ENCODE results near the gene SAMD4A.

SAMD4A gene

GRCh38 chr14:54629635-54630360, 62.9 kb downstream of the SAMD4A start:
- H3K36me3 ChIP-seq (ENCODE audit: control insufficient read depth in 1 of 2, insufficient read depth in 2 of 2, low read length in 2 of 2) = peaks cover 0 to 2% of the 10 kb centered on the region in 2 experiments
- H2BK120ac ChIP-seq (ENCODE audit: insufficient read depth, low read length, poor library complexity) = no peak overlapping the region
- H3K4ac ChIP-seq (ENCODE audit: low read depth, low read length) = no peak overlapping the region
- no peak overlapping the region for H3K9ac ChIP-seq (ENCODE audit: low read length)
- H2AK5ac ChIP-seq (ENCODE audit: low read length) = no peak overlapping the region
- no peak overlapping the region for H4K91ac ChIP-seq (ENCODE audit: low read depth, low read length)
- no peak overlapping the region for H3K23ac ChIP-seq (ENCODE audit: low read length)
- no peak overlapping the region for H4K12ac ChIP-seq (ENCODE audit: low read depth, low read length)
- no peak overlapping the region for H2BK5ac ChIP-seq (ENCODE audit: low read depth, low read length, poor library complexity)
- H3K27ac ChIP-seq (ENCODE audit: low read depth, low read length) = no peak overlapping the region
- H3K4me3 ChIP-seq (ENCODE audit: low read depth, low read length) = no peak overlapping the region
- no peak for DNase-seq
- no peak overlapping the region for H4K8ac ChIP-seq (ENCODE audit: low read depth, low read length)
- no peaks in the 10 kb centered on the region for H3K79me1 ChIP-seq (ENCODE audit: low read length)
- no peak overlapping the region for H3K14ac ChIP-seq (ENCODE audit: low read length)
- H3K18ac ChIP-seq (ENCODE audit: low read length) = no peak overlapping the region
- no peak overlapping the region for H2BK12ac ChIP-seq (ENCODE audit: low read length)
- H3K4me2 ChIP-seq (ENCODE audit: low read length) = no peak overlapping the region
- H3K4me1 ChIP-seq (ENCODE audit: control insufficient read depth in 1 of 2, insufficient read depth in 2 of 2, low read length in 2 of 2) = peaks cover 0 to 10% of the 10 kb centered on the region in 2 experiments
- WGBS (ENCODE audit: extremely low coverage, insufficient coverage, insufficient read length) = no CpG with 5 or more reads among the region's 3 CpGs
- H3K27me3 ChIP-seq (ENCODE audit: insufficient read depth, low read length) = no peaks in the 10 kb centered on the region
- peaks cover 1% of the 10 kb centered on the region for H3K79me2 ChIP-seq (ENCODE audit: control insufficient read depth, insufficient read depth, low read length, poor library complexity)
- H2AFZ ChIP-seq (ENCODE audit: insufficient read depth, low read length, poor library complexity) = no peak overlapping the region
- no peaks in the 10 kb centered on the region for H3K9me3 ChIP-seq (ENCODE audit: insufficient read depth, low read depth, low read length)

- Histone ChIP-seq H3K4me3 (ENCODE audit: low read depth, low read length) (no peak overlapping the region), H3K4ac (ENCODE audit: low read depth, low read length) (peak overlapping the region; percentile 27), H3K9me3 (ENCODE audit: insufficient read depth, low read depth, low read length) (no peaks in the 10 kb centered on the region), H3K27me3 (ENCODE audit: insufficient read depth, low read length) (no peaks in the 10 kb centered on the region), H4K91ac (ENCODE audit: low read depth, low read length) (no peak overlapping the region), H3K9ac (ENCODE audit: low read length) (no peak overlapping the region), H2AK5ac (ENCODE audit: low read length) (no peak overlapping the region), H3K79me1 (ENCODE audit: low read length) (no peaks in the 10 kb centered on the region), H4K12ac (ENCODE audit: low read depth, low read length) (no peak overlapping the region), H3K23ac (ENCODE audit: low read length) (no peak overlapping the region), H3K27ac (ENCODE audit: low read depth, low read length) (no peak overlapping the region), H3K79me2 (ENCODE audit: control insufficient read depth, insufficient read depth, low read length, poor library complexity) (peaks cover 1% of the 10 kb centered on the region), H3K4me2 (ENCODE audit: low read length) (no peak overlapping the region), H3K36me3 (ENCODE audit: control insufficient read depth in 1 of 2, insufficient read depth in 2 of 2, low read length in 2 of 2) (peaks cover 0 to 2% of the 10 kb centered on the region in 2 experiments), H3K14ac (ENCODE audit: low read length) (no peak overlapping the region), H4K8ac (ENCODE audit: low read depth, low read length) (no peak overlapping the region), H2BK12ac (ENCODE audit: low read length) (no peak overlapping the region), H3K4me1 (ENCODE audit: control insufficient read depth in 1 of 2, insufficient read depth in 2 of 2, low read length in 2 of 2) (peaks cover 0 to 5% of the 10 kb centered on the region in 2 experiments), H2BK120ac (ENCODE audit: insufficient read depth, low read length, poor library complexity) (no peak overlapping the region), H3K18ac (ENCODE audit: low read length) (peak overlapping the region; percentile 49), H2AFZ (ENCODE audit: insufficient read depth, low read length, poor library complexity) (no peak overlapping the region), H2BK5ac (ENCODE audit: low read depth, low read length, poor library complexity) (no peak overlapping the region)
- no peak for DNase-seq
- no CpG with 5 or more reads among the region's 1 CpG for WGBS (ENCODE audit: extremely low coverage, insufficient coverage, insufficient read length)
Observed at GRCh38 chr14:54631016-54631415, 64.1 kb downstream of the SAMD4A start.

- no peak overlapping the region for H3K4me3 ChIP-seq (ENCODE audit: low read depth, low read length)
- H4K8ac ChIP-seq (ENCODE audit: low read depth, low read length) = no peak overlapping the region
- H3K23ac ChIP-seq (ENCODE audit: low read length) = no peak overlapping the region
- no peak overlapping the region for H4K12ac ChIP-seq (ENCODE audit: low read depth, low read length)
- no peak overlapping the region for H3K14ac ChIP-seq (ENCODE audit: low read length)
- H3K27ac ChIP-seq (ENCODE audit: low read depth, low read length) = no peak overlapping the region
- no peak overlapping the region for H2BK5ac ChIP-seq (ENCODE audit: low read depth, low read length, poor library complexity)
- no peak overlapping the region for H3K9ac ChIP-seq (ENCODE audit: low read length)
- no peak overlapping the region for H2BK12ac ChIP-seq (ENCODE audit: low read length)
- H3K79me2 ChIP-seq (ENCODE audit: control insufficient read depth, insufficient read depth, low read length, poor library complexity) = peaks cover 1% of the 10 kb centered on the region
- DNase-seq = peak; percentile 45 to 77
- no peak overlapping the region for H2AFZ ChIP-seq (ENCODE audit: insufficient read depth, low read length, poor library complexity)
- no peak overlapping the region for H3K18ac ChIP-seq (ENCODE audit: low read length)
- no peak overlapping the region for H2AK5ac ChIP-seq (ENCODE audit: low read length)
- no peak overlapping the region for H3K4me2 ChIP-seq (ENCODE audit: low read length)
- no peak overlapping the region for H2BK120ac ChIP-seq (ENCODE audit: insufficient read depth, low read length, poor library complexity)
- no peaks in the 10 kb centered on the region for H3K79me1 ChIP-seq (ENCODE audit: low read length)
- peaks cover 0 to 5% of the 10 kb centered on the region in 2 experiments for H3K4me1 ChIP-seq (ENCODE audit: control insufficient read depth in 1 of 2, insufficient read depth in 2 of 2, low read length in 2 of 2)
- WGBS (ENCODE audit: extremely low coverage, insufficient coverage, insufficient read length) = no CpG with 5 or more reads among the region's 1 CpG
- no peaks in the 10 kb centered on the region for H3K27me3 ChIP-seq (ENCODE audit: insufficient read depth, low read length)
- H3K4ac ChIP-seq (ENCODE audit: low read depth, low read length) = no peak overlapping the region
- H3K9me3 ChIP-seq (ENCODE audit: insufficient read depth, low read depth, low read length) = no peaks in the 10 kb centered on the region
- no peak overlapping the region for H4K91ac ChIP-seq (ENCODE audit: low read depth, low read length)
- H3K36me3 ChIP-seq (ENCODE audit: control insufficient read depth in 1 of 2, insufficient read depth in 2 of 2, low read length in 2 of 2) = peaks cover 0 to 2% of the 10 kb centered on the region in 2 experiments
Observed at GRCh38 chr14:54632452-54632851, 65.5 kb downstream of the SAMD4A start.

DNA sequence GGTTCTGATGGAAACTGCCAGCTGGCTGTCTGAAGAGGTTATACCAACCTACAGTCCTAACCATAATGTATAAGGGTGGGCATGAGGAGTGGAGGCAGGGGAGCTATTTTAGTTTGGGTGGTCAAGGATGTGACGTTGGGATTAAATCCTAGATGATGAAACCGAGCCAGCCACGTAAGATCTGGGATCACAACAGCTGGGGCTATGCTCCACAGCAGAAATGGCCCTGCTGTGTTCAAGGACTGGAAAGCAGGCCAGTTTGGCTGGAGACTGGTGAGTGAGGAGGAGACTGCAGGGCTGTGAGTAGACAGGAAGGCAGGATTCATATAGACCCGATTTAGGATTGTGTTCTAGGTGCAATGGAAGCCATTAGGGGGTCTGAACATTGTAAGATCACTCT, 66.1 kb downstream of the SAMD4A start:
- no peak overlapping the region for H2BK12ac ChIP-seq (ENCODE audit: low read length)
- no peak overlapping the region for H3K14ac ChIP-seq (ENCODE audit: low read length)
- no peak overlapping the region for H3K9ac ChIP-seq (ENCODE audit: low read length)
- no peak overlapping the region for H4K91ac ChIP-seq (ENCODE audit: low read depth, low read length)
- no peak overlapping the region for H3K4ac ChIP-seq (ENCODE audit: low read depth, low read length)
- no peak overlapping the region for H4K12ac ChIP-seq (ENCODE audit: low read depth, low read length)
- no peaks in the 10 kb centered on the region for H3K27me3 ChIP-seq (ENCODE audit: insufficient read depth, low read length)
- H3K27ac ChIP-seq (ENCODE audit: low read depth, low read length) = no peak overlapping the region
- H3K79me1 ChIP-seq (ENCODE audit: low read length) = no peaks in the 10 kb centered on the region
- no peak for DNase-seq
- peaks cover 0 to 2% of the 10 kb centered on the region in 2 experiments for H3K4me1 ChIP-seq (ENCODE audit: control insufficient read depth in 1 of 2, insufficient read depth in 2 of 2, low read length in 2 of 2)
- H4K8ac ChIP-seq (ENCODE audit: low read depth, low read length) = no peak overlapping the region
- H3K18ac ChIP-seq (ENCODE audit: low read length) = no peak overlapping the region
- H3K4me3 ChIP-seq (ENCODE audit: low read depth, low read length) = no peak overlapping the region
- H3K23ac ChIP-seq (ENCODE audit: low read length) = no peak overlapping the region
- H2AK5ac ChIP-seq (ENCODE audit: low read length) = no peak overlapping the region
- WGBS (ENCODE audit: extremely low coverage, insufficient coverage, insufficient read length) = no CpG with 5 or more reads among the region's 4 CpGs
- H2AFZ ChIP-seq (ENCODE audit: insufficient read depth, low read length, poor library complexity) = no peak overlapping the region
- no peak overlapping the region for H2BK120ac ChIP-seq (ENCODE audit: insufficient read depth, low read length, poor library complexity)
- H3K79me2 ChIP-seq (ENCODE audit: control insufficient read depth, insufficient read depth, low read length, poor library complexity) = peaks cover 1% of the 10 kb centered on the region
- H3K36me3 ChIP-seq (ENCODE audit: control insufficient read depth in 1 of 2, insufficient read depth in 2 of 2, low read length in 2 of 2) = peaks cover 0 to 2% of the 10 kb centered on the region in 2 experiments
- no peak overlapping the region for H3K4me2 ChIP-seq (ENCODE audit: low read length)
- no peaks in the 10 kb centered on the region for H3K9me3 ChIP-seq (ENCODE audit: insufficient read depth, low read depth, low read length)
- no peak overlapping the region for H2BK5ac ChIP-seq (ENCODE audit: low read depth, low read length, poor library complexity)
